Activated T-helper 1 cell treated with Interleukin-2 at 50 U/mL for 16 hours (primary cell): ENCODE results near the gene P2RX3.

Experiments used
- DNase-seq: peaks from one replicate; pipeline ENCODE4 v3.0.0-alpha.2; 2020; ENCODE audit warnings: low read depth

Gene P2RX3

DNA sequence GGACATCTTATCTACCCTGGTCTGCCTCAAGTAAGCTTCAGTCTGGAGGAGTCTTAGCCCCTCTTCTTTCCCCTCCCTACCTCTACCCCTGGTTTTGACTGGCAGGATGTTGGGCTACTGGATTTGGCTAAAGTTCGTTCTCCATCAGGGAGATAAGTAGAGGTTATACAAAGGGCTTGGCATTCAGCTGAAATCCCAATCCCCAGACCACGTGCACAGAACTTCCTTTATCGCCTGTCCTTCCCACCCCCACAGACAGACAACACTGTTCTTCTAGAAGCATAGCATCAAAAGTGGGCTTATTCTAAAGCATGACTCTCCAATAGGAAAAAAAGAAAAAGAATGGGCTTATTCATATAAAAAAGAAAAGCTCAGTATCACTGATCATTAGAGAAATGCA lies 35.0 kb downstream of the P2RX3 start:
- no peak for DNase-seq

- DNase-seq = no peak
Observed at GRCh38 chr11:57374966-57375365, 36.8 kb downstream of the P2RX3 start.

- DNase-seq = no peak
Observed at GRCh38 chr11:57375490-57375889, 37.3 kb downstream of the P2RX3 start.

DNA sequence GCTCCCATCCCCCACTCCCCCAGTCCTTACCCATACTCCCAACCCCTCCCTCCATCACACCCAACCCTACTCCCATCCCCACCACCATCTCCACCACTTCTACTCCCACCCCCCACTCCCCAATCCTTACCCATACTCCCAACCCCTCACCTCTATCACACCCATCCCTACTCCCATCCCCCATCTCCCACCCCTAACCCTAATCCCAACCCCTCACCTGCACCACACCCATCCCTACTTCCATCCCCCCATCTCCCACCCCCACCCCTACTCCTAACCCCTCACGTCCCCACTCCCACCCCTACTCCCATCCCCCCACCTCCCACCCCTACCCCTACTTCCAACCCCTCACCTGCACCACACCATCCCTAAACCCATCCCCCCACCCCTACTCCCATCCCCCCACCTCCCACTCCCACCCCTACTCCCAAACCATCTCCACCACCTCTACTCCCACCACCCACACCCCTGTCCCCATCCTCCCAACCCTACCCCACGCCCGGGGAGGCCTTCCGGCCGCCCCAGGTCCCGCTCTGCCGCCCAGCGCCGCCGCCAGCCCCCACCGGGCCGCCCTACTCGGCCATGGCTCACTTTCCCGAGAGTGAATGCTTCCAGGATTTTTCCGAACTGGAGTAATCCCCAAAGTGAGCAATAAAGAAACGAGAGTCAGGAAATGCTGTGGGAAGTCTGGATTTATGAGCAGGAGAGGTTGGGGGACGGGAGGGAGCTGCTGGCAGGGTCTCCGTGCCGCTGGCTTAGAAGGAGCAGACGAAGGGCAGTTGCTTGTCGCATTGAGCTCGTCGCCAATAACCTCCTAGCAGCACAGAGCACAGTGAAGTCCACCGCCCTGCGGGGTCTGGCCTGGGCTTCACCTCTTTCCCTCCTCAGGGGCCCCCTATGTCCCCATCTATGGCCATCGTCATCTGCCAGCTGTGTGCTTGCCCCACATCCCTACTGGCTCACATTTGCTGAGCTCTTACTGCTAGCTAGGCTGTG lies 38.2 kb downstream of the P2RX3 start:
- DNase-seq = no peak

DNA sequence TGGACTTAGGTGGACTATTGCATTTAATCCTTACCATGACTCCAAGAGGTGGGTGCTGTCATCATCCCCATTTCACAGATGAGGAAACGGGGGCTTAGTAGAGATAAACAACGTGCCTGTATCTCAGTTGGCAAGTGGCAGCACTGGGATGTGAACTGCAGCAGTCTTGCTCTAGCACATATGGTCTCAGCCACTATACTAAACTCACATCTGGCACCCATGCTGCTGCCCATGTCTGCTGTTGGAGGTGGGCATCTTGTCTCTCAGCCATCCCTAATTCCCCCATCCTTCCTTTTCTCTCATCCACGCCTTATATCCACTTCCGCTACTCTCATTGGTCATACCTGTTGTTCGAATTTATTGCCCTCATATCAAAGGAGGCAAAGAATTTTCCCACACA lies 39.0 kb downstream of the P2RX3 start:
- DNase-seq = no peak

- DNase-seq = no peak
Observed at GRCh38 chr11:57378186-57378585, 40.0 kb downstream of the P2RX3 start.

DNA sequence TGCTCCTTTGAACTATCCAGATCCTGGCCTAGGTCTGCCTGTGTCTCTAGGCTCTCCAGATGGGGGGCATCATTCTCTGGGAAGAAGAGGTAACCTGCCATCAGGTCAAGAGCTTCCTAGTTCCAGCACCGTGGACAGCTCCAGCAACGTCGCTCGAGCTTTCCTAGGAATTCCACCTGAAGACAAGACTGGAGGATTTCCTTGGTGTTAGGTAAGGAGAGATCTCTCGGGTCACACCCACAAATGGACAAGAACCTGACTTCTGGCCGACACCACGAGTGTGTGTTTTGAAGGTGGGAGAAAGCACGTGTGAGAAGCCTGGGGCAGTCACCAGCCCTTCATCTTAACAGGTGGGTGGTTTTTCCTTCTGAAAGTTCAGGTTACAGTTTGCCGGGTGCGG lies 41.6 kb downstream of the P2RX3 start:
- no peak for DNase-seq

DNA sequence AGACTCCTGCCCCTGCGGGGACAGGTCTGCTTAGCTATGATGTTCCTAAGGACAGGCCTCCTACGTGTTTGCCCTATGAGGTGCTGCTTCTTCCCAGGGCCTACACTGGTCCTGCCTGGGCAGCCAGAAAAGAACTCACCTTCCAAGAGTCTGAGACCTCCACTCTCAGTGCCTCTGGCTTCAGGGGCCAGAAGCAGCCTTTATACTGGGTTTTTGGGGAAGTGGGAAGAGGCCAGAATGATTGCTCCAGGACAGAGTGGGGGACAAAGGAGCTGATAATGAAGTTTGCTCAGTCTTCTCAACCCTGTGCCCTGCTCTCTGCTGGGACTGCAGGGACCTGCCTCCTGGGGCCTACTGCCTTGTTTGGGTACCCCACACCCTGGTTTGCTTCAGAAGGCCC lies 42.8 kb downstream of the P2RX3 start, which contains the start of gene PRG3:
Gene PRG3 (minus strand): TSS at position 176 of the 400 bp plus-strand sequence. CDS start 442 bp downstream, outside the sequence.
- DNase-seq = no peak

GRCh38 chr11:57386178-57386940 lies 48.2 kb downstream of the P2RX3 start:
- DNase-seq = no peak

GRCh38 chr11:57387289-57388030 lies 49.3 kb downstream of the P2RX3 start:
- DNase-seq = no peak

GRCh38 chr11:57390535-57390934 lies 52.4 kb downstream of the P2RX3 start, which contains the start of gene PRG2:
PRG2 (minus strand) TSS chr11:57390650; CDS start chr11:57389944, 706 bp downstream.
- DNase-seq = no peak

DNA sequence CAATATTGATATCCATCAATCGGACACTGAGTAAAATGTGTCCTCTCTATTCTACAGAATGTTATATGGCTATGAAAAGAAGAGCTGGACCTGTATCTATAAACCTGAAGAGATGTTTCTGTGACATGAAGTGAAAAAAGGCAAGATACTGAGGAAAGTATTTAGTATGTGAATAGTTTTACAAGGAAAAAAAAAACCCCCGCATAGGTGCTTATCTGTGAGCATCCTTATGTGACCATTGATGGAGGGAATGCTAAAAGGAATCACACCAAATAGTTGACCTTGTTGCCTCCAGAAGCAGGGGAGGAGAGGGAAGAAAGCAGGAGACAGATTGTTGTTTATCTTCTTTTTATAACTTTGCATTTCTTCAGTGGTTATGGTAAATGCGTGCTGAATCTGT lies 53.0 kb downstream of the P2RX3 start:
- DNase-seq = no peak

GRCh38 chr11:57391539-57391938 lies 53.4 kb downstream of the P2RX3 start:
- DNase-seq = no peak

GRCh38 chr11:57392066-57392762 lies 54.1 kb downstream of the P2RX3 start:
- DNase-seq = no peak

- DNase-seq = no peak
Observed at GRCh38 chr11:57392763-57393105, 54.6 kb downstream of the P2RX3 start.

DNA sequence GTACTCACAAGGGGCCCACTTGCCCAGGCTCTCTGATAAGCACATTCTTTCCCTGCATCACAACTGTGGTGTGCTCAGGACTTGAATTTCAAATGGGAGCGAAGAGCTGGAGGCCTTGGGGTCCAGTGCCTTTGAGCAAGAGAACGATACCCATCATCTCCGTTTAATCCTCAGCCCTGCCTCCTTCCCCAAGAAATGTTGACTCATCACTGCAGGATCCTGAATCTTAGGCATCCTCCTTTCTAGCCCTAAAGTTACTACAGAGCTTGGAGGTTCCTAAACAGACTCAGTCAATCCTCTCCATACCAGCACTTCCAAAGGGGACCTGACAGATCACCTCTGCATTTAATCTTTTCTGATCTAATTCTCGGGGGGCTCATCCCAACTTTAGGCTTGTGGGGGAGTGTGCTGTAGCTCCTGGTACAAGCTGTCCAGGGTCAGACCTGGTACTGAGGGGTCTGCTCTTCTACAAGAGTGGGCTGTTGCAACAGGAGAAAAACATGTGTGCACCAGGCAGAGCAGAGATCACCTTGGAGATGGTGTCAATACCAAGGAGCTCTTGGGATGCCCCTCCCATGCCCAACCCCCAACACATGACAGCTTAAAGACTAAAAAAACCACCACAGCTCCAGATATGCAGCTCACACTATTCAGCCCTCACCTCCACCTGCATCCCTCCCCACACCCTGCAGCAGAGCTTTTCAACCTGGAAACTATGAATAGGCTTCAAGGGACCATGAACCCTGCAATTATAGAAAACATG lies 56.2 kb downstream of the P2RX3 start:
- DNase-seq = no peak

- DNase-seq = no peak
Observed at GRCh38 chr11:57395905-57396623, 57.9 kb downstream of the P2RX3 start.

GRCh38 chr11:57396744-57397143 lies 58.6 kb downstream of the P2RX3 start:
- DNase-seq = no peak

- no peak for DNase-seq
Observed at GRCh38 chr11:57397394-57397990, 59.3 kb downstream of the P2RX3 start.

GRCh38 chr11:57399221-57399620 lies 61.1 kb downstream of the P2RX3 start:
- DNase-seq = no peak
